Measurements from ENCODE around the gene LARP1B.

DNA sequence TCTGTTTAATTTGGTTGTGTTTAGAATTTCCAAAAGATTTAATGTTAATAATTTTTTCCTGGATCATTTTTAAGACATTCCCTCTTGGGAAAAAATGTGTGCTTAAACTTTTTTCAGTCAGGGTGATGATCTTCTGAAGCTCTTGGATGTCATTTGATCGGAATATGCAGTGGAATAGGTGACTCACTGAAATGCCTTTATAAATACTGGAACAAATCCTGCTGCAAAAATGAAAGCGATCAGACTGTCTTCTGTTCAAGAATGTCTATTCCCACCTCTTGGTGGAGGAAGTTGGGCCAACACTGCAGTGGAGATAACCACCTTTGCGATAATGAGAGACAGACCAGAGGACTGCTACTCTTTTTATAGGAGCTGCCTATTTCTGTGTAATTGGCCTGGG lies 46.7 kb downstream of the LARP1B start:
- TF ChIP-seq, protein P1, sequence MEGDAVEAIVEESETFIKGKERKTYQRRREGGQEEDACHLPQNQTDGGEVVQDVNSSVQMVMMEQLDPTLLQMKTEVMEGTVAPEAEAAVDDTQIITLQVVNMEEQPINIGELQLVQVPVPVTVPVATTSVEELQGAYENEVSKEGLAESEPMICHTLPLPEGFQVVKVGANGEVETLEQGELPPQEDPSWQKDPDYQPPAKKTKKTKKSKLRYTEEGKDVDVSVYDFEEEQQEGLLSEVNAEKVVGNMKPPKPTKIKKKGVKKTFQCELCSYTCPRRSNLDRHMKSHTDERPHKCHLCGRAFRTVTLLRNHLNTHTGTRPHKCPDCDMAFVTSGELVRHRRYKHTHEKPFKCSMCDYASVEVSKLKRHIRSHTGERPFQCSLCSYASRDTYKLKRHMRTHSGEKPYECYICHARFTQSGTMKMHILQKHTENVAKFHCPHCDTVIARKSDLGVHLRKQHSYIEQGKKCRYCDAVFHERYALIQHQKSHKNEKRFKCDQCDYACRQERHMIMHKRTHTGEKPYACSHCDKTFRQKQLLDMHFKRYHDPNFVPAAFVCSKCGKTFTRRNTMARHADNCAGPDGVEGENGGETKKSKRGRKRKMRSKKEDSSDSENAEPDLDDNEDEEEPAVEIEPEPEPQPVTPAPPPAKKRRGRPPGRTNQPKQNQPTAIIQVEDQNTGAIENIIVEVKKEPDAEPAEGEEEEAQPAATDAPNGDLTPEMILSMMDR (IDR thresholded peaks at IDR 0.05) = no peak
- TF ChIP-seq POLR2AphosphoS5 (IDR thresholded peaks at IDR 0.05) = no peak
